Colon (tissue), 2 donors: ENCODE measurements around the gene MYO9B.
"Not testable (repeated sequence)": the region's sequence is repeated elsewhere in the genome, so short reads cannot be mapped to it uniquely, and the experiment has no call there.

ENCODE experiments used
- FAIRE-seq: peaks from 2 replicates; lab custom pipeline; 2012; peaks lifted over from hg19 to GRCh38; lab: Jason Lieb, UNC
- donor health status: control.
- donor health status: control.

Gene MYO9B

DNA sequence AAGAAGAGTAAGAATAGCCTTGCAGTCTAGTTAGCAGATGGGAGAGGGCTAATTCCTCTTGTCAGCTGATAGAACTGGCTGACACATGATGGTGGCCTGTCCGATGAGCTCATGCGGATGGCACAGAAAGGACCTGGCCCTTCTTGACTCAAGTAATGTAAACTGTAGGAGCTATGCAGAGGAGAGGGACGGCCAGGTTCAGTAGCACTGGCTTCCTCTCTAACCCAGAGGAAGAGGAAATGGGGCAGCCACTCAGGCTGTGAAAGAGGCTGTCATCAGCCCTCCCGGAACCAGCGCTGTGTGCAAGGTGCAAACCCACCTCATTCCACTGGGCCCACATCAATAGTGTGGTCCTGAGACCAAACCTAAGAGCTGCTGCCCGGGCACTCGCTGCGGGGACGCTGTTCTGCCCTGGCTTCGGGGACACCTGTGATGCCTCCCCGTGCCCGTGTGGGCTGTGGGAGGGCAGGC, 108.8 kb downstream of the MYO9B start:
- no peak for FAIRE-seq

DNA sequence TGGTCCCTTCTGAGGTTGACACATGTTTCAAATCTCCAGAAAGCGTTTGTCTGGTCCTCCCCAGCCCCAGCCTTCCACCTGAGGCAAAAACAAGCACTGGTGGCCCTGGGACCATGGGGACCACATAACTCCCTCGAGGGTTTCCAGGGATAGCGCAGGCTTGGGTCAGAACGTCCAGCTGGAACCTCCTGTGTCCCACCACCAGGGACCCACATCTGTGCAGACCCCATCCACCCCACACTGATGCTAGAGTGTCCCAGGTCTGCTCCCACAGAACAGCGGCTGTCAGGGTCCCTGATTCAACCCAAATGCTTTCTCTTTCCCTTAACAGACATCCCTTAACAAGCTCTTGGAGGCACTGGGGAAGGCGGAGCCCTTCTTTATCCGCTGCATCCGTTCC, 110.0 kb downstream of the MYO9B start:
- FAIRE-seq: no peak

DNA sequence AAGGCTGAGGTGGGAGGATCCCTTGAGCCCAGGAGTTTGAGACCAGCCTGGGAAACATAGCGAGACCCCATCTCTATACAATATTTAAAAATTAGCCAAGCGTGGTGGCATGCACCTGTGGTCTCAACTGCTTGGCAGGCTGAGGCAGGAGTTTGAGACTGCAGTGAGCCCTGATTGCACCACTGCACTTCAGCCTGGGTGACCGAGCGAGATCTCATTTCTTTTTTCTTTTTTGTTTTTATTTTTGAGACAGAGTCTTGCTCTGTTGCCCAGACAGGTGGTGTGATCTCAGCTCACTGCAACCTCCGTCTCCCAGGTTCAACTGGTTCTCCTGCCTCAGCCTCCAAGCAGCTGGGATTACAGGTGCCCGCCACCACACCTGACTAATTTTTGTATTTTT, 116.2 kb downstream of the MYO9B start:
- not testable (repeated sequence) for FAIRE-seq

DNA sequence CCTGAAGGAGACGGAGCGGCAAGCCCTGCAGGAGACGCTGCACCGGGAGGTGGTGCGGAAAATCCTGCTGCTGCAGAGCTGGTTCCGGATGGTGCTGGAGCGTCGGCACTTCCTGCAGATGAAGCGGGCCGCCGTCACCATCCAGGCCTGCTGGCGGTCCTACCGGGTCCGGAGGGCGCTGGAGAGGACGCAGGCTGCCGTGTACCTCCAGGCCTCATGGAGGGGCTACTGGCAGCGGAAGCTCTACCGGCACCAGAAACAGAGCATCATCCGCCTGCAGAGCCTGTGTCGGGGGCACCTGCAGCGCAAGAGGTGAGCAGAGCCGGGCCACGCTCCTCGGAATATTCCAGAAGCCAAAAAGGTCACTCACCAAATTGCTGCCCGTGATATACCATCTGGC, 117.2 kb downstream of the MYO9B start:
- FAIRE-seq: no peak

DNA sequence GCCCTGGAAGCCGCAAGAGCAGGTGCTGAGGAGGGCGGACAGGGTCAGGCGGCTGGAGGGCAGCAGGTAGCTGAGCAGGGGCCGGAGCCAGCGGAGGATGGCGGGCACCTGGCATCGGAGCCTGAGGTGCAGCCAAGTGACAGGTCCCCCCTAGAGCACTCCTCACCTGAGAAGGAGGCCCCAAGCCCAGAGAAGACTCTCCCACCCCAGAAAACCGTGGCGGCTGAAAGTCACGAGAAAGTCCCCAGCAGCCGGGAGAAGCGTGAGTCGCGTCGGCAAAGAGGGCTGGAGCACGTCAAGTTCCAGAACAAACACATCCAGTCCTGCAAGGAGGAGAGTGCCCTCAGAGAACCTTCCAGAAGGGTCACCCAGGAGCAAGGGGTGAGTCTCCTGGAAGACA, 119.0 kb downstream of the MYO9B start:
- no peak for FAIRE-seq

DNA sequence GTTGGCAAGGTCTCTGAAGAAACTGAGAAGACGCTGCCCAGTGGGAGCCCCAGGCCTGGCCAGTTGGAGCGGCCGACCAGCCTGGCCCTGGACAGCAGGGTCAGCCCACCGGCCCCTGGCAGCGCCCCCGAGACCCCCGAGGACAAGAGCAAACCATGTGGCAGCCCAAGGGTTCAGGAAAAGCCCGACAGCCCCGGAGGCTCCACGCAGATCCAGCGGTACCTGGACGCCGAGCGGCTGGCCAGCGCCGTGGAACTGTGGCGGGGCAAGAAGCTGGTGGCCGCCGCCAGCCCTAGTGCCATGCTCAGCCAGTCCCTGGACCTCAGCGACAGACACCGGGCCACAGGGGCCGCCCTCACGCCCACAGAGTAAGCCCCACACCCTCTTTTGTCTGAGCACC, 119.5 kb downstream of the MYO9B start:
- no peak for FAIRE-seq

DNA sequence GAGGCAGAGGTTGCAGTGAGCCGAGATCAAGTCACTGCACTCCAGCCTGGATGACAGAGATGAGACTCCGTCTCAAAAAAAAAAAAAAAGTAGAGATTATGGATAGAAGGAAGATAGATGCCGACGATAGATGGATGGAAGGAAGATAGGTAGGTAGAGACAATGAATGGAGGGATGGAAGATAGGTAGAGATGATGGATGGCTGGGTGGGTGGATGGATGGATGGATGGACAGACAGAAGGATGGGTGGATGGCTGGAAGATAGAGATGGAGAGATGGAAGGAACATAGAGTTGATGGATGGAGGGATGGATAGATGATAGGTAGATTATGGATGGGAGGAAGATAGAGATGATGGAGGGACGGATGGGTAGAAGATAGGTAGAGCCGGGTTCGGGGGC, 121.0 kb downstream of the MYO9B start:
- no peak for FAIRE-seq

DNA sequence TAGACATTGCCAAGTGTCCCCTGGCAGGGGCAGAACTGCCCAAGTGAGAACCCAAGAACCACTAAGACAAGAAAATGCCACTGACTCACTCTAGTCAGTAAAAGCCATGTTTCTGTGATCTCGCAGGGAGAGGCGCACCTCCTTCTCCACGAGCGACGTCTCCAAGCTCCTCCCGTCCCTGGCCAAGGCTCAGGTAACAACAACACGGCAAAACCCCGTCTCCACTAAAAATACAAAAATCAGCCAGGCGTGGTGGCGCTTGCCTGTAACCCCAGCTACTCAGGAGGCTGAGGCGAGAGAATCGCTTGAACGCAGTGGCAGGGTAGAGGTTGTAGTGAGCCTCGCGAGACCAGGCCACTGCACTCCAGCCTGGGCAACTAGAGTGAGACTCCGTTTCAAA, 122.1 kb downstream of the MYO9B start:
- no peak for FAIRE-seq

DNA sequence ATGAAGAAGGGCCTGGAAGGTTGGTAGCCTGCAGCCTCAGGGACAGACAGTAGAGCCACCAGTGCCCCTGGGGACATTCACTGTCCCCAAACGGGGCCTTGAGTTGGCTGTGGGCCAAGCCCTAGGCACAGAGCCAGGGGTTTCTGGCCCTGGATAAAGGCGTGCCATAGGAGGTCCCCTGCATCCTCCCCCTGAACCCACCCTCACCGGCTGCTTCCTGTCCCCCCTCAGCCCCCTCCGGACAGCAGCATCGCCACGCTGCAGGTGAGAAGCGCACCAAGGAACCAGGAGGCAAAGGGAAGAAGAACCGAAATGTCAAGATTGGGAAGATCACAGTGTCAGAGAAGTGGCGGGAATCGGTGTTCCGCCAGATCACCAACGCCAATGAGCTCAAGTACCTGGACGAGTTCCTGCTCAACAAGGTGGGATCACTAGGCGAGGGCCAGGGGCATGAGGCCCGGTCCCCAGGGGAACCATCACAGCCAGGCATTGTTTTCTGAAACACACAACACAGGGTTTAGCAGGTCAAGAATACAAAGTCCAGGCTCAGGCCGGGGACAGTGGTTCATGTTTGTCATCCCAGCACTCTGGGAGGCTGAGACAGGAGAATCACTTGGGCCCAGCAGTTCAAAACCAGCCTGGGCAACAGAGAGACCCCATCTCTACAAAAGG, 125.0 kb downstream of the MYO9B start:
- FAIRE-seq: no peak

DNA sequence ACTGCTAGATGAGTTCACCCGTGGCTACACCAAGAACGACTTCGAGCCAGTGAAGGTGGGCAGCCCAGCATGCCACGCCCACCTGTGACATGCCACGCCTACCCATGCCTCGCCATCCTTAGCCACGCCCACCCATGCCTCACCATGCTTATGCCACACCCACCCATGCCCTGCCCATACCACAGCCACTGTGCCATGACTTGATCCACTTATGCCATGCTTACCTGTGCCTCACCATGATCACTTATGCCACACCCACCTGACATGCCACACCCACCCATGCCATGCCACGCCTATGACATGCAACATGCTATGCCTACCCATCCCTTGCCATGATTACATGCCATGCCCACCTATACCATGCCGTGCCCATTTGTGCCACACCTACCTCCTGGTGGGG, 126.7 kb downstream of the MYO9B start:
- FAIRE-seq: no peak

DNA sequence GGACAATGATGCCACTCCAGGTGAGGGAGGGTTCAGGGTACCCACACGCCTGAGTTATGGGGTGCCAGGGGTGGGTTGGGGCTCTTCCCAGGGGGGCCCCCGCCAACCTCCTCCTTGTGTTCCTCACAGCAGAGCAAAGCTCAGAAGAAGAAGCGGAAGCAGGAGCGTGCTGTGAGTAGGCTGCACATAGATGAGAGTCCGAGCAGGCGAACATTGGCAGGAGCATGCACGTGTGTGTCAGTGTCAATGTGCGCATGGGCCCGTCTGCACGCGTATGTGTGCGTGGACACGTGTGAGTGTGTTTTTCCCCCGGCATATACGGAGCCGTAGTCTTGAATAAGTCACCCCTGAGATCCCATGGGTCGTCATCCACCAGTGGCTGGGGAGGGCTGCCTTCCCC, 127.1 kb downstream of the MYO9B start:
- FAIRE-seq: no peak

DNA sequence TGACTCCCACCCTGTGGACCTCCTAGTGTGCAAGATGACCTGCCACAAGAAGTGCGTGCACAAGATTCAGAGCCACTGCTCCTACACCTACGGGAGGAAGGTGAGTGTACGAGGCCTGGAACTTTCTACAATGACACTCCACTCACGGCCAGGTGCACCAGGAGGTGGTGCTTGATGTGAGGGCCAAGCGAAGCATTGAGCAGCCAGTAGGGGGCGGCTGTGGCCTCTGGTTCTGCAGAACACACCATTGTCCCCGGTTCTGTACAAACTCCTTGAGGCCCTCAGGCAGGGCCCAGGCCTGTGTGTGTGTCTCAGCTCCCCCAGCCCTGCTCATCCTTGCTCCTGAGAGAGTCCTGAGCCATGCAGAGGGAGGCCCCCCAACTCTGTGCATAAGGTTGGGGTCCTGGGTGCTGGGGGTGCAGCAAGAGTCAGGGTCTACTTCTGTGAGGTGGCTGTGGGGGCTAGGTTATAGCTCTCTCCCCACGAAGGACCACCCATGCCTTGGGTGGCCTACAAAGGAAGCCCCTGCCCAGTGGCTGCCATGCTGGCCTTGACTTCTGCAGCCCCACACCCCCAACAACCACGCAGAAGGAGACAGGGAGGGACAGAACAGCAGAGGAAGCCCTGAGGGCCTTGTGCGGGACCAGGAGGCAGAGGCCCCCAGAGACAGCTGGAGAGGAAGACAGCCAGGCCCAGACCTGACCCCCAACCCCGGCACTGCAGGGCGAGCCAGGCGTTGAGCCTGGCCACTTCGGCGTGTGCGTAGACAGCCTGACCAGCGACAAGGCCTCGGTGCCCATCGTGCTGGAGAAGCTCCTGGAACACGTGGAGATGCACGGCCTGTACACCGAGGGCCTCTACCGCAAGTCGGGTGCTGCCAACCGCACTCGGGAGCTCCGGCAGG, 129.9 kb downstream of the MYO9B start:
- no peak for FAIRE-seq

DNA sequence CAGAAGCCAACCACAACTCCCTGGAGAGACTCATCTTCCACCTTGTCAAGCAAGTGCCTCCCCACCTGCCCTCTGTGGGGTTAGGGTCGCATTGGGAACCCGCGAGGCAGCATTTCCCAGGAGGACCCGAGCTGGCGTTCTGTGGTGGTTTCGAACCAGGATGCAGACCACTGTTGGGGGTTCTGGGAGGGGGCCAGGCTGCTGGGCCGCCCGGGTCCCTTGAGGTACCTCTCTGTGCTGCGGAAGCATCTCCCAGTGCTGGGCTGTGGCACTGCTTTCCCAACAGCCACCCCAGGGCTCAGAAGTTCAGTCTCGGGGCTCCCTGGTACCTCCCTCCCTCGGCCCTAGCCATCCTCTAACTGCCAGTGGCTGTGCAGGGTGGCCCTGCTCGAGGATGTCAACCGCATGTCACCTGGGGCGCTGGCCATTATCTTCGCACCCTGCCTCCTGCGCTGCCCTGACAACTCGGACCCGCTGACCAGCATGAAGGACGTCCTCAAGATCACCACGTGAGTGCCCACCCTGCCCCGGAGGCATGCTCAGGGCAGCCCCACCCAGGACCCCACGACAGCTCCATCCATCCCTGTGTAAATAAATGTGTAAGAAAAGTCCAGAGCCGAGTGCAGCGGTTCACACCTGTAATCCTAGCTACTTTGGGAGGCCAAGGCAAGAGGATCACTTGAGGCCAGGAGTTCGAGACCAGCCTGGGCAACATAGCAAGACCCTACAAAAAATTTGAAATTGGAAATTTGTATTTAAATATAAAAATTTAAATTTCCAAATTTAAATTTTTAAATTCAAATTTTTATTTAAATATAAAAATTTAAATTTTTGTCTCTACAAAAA, 131.4 kb downstream of the MYO9B start:
- FAIRE-seq: no peak

DNA sequence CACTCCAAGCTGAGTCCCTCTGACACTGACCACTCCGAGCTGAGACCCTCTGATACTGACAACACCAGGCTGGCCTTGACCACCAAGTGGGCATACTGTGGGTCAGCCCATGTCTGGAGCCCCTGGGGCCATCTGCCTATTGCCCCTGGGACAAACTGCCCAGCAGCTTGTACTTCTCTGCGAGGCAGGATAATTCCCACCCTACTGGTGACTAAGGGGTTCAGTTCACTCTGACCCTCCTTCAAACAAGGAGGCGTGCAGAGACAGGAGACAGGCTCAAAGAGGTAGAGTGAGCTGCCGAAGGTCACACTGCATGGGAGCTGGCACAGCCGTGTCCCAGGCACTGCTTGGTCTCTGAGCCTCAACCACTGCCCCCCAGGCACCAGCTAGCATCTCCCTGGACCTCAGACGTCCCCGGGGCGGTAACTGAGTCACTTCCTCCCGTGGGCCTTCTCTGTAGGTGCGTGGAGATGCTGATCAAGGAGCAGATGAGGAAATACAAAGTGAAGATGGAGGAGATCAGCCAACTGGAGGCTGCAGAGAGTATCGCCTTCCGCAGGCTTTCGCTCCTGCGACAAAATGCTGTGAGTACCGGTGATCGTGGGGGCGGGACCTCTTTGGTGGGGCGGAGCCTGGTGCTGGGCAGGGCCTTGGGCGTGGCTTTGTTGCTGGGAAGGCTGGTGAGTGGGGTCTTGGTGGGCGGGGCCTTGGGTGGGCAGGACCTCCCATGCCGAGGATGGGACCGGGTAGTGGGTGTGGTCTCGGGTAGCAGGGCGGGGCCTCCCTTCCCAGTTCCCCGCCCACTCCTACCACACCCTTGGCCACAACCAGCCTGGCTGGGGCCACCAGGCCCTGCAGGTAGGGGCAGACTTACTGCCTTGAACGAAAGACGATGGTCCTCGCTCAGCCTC, 133.8 kb downstream of the MYO9B start:
- FAIRE-seq: no peak

DNA sequence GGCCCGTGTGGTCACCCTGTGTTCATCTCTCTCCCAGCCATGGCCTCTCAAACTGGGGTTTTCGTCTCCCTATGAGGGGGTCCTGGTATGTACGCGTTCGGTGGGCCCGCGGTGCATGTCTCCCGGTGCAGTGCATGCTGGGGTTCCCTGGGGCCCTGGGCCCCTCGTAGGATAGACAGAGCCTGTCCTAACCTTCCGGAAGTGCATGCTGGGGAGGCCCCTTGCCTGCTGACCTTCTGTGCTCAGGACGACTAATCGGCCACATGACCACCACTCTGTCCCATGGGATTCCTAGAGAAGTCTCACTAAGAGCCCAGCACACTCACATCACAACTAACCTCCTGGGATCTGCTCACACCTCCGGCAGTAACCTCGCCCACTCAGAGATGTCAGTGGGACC, 134.7 kb downstream of the MYO9B start:
- no peak for FAIRE-seq

DNA sequence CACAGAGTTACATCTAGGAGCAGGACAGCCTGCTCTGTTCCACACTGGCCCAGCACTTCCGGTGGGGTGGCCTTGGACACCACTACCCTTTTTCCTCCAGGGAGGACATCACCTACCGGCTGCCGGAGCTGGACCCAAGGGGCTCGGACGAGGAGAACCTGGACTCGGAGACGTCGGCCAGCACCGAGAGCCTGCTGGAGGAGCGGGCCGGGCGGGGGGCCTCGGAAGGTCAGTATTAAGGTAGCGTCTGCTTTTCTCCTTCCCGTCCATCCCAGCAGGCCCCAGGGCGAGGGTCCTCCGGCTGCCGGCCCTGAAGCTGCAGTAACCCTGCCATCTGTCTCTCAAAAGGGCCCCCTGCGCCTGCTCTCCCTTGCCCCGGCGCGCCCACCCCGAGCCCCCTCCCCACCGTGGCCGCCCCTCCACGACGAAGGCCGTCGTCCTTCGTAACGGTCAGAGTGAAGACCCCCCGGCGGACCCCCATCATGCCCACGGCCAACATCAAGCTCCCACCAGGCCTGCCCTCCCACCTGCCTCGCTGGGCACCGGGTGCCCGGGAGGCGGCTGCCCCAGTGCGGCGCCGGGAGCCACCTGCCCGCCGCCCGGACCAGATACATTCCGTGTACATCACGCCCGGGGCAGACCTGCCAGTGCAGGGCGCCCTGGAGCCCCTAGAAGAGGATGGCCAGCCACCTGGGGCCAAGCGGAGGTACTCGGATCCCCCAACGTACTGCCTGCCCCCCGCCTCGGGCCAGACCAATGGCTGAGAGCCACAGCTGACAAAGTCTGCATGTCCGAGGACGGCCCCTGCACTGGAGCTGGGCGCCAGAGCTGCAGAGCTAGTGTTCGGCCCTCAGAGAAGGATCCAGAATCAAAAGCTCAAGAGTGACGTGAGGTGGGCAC, 136.2 kb downstream of the MYO9B start:
- FAIRE-seq: no peak

DNA sequence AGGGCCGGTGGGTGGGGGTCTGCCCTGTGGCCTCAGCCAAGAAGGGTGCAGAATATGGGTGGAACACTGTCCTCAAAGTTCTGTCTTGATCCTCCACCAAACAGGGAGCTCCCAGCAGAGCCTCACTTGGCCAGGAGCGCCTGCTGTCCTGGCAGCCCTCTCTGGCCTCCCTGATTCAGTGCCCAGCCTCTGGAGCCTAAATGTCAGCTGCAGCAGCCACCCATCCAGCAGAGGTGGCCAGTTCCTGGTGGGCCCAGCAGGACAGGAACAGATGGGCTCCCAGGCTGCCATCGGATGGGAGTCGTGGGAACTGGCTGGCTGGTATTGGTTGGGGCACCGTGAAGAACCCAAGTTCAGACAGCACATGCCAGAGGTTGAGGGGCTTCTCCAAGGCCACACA, 137.8 kb downstream of the MYO9B start:
- FAIRE-seq: no peak

DNA sequence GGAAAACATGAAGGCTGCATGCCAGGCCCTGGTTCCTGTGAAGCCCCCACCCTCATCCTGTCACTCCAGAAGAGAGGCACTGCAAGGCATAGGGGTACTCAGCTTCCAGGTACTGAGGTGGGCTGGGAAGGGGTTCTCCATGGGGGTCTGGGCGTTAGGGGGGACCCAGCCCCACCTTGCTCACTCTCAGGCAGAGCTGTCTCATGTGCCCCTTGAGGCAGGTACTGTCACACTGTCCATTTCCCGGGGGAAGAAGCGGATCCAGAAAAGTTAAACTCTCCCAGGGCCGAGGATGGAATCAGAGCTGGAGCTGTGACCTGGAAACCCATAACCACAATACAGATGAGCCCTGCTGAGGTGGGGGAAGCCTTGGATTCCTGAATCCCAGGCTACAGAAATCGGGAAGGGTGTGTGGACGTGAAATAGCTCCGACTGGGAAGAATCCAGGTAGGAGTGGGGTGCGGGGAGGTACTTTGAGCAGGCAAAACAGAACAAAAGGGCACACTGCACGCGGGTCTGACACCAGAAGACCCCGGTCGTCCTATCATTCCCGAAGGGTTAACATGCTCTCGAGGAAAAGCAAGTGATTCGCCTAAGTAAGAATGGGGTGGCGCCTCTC, 139.0 kb downstream of the MYO9B start:
- no peak for FAIRE-seq

DNA sequence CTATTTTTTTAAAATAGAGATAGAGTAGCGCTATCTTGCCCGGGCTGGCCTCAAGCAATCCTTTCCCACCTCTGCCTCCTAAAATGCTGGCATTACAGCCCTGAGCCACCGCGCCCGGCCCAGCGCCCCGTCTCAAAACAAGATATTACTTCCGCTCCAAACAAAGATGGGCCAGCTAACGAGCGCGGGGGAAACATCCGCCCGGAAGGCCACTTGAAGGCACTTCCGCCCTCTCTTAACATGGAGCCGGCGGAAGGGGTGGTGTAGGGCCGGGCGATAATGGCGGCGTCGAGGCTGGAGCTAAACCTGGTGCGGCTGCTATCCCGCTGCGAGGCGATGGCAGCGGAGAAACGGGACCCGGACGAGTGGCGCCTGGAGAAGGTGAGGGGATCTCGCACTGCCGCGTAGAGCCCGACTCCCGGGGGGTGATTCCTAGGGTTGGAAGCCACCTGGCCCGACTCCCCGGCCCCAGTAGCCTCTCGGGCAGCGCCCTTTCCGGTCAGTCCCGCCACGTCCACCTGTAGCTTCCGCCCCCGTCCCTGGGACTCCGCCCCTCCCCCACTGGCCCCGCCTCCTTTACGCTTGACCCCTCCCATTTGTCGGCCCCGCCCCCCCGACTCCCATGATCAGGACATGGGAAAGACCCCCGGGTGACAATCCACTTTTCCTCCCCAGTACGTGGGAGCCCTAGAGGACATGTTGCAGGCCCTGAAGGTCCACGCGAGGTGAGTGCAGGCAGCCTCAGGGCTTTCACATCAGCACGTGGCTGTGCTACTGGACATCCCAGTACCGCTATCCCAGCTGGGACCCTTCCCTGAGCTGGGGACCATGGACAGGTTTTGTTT, 139.8 kb downstream of the MYO9B start, which contains the start of gene USE1:
USE1 (plus strand) TSS at position 231 of the 845 bp plus-strand sequence; CDS start at position 280, 49 bp downstream.
- no peak for FAIRE-seq
